ENCODE results near the gene CEP164.

Gene CEP164

DNA sequence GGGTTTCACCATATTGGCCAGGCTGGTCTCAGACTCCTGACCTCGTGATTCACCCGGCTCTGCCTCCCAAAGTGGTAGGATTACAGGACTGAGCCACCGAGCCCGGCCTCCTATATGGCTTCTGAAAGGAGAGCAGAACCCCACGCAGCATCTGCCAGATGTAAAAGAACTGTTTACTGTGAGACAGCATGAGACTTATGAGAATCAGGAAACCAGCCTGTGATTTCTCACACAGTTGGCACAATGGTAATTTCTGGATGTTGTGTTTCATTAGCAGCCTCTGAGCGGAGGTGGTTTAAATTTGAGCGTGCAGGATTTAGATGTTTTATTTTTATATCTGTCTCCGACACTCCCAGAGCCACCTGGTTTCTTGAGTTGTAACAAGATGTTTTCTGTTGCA is 33.8 kb downstream of the CEP164 start:
- Histone ChIP-seq H2AFZ (ENCODE audit: low read depth) (no peak overlapping the region), H4K20me1 (ENCODE audit: insufficient read depth) (no peaks in the 10 kb centered on the region), H3K4me1 (ENCODE audit: low read depth, poor library complexity, severe bottlenecking) (no peaks in the 10 kb centered on the region), H3K4me3 (IDR thresholded peaks at IDR 0.05; ENCODE audit: insufficient read depth, low read depth, low read length) (no peak overlapping the region), H3K36me3 (ENCODE audit: insufficient read depth) (no peaks in the 10 kb centered on the region), H3K9ac (no peak overlapping the region), H3K27me3 (ENCODE audit: insufficient read depth, low read depth) (no peaks in the 10 kb centered on the region), H3K27ac (no peak overlapping the region), H3K4me2 (no peak overlapping the region), H3K79me2 (ENCODE audit: insufficient read depth, low read depth) (no peaks in the 10 kb centered on the region)
- no peak for TF ChIP-seq CTCF (conservative IDR thresholded peaks at IDR 0.05; ENCODE audit: low read depth, low read length)

DNA sequence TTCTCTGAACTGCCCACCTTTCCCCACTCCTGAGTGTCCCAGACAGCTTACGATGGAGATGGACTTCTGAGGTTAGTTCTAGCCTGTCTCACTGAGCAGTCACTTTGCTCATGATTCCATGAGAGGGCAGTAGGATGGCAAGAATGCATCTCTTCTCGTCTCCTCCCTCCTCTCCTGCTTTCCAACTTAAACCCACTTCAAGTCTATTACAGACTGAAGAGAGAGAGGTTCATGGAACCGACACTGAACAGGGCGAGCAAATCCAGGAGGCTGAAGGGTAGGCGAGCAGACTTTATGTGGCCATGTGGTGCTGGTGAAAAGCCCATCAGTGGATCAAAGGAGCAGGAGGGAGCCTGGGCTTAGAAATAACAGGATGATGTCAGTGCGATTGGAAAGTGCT is 38.6 kb downstream of the CEP164 start:
- TF ChIP-seq CTCF (conservative IDR thresholded peaks at IDR 0.05; ENCODE audit: low read depth, low read length) = no peak
- Histone ChIP-seq H3K4me3 (IDR thresholded peaks at IDR 0.05; ENCODE audit: insufficient read depth, low read depth, low read length) (no peak overlapping the region), H3K79me2 (ENCODE audit: insufficient read depth, low read depth) (no peaks in the 10 kb centered on the region), H2AFZ (ENCODE audit: low read depth) (no peak overlapping the region), H3K4me2 (no peak overlapping the region), H3K36me3 (ENCODE audit: insufficient read depth) (no peaks in the 10 kb centered on the region), H3K4me1 (ENCODE audit: low read depth, poor library complexity, severe bottlenecking) (no peaks in the 10 kb centered on the region), H4K20me1 (ENCODE audit: insufficient read depth) (no peaks in the 10 kb centered on the region), H3K27me3 (ENCODE audit: insufficient read depth, low read depth) (no peaks in the 10 kb centered on the region), H3K27ac (no peak overlapping the region), H3K9ac (no peak overlapping the region)

DNA sequence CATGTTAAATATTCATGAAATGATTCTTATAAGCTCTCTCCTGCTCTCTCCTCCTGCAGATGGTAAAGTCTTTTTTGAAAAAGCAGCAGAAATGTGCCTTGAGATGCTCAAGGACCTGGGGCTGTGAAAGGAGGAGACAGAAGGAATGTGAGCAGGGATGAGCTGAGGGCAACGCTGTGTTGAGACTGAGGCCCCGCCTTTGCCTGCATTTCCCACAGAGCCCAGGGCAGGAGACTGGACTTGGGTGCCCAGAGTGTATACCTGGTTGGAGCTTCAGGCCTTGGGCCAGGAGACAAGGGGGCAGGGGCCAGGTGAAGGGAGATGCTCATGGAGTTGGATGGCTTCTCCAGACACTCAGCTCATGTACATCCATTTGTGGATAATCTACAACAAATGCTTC is 39.2 kb downstream of the CEP164 start:
- no peaks in the 10 kb centered on the region for H3K36me3 ChIP-seq (ENCODE audit: insufficient read depth)
- no peak for TF ChIP-seq CTCF (conservative IDR thresholded peaks at IDR 0.05; ENCODE audit: low read depth, low read length)
- H3K27ac ChIP-seq = no peak overlapping the region
- H3K79me2 ChIP-seq (ENCODE audit: insufficient read depth, low read depth) = no peaks in the 10 kb centered on the region
- H2AFZ ChIP-seq (ENCODE audit: low read depth) = no peak overlapping the region
- H3K27me3 ChIP-seq (ENCODE audit: insufficient read depth, low read depth) = no peaks in the 10 kb centered on the region
- H4K20me1 ChIP-seq (ENCODE audit: insufficient read depth) = no peaks in the 10 kb centered on the region
- no peaks in the 10 kb centered on the region for H3K4me1 ChIP-seq (ENCODE audit: low read depth, poor library complexity, severe bottlenecking)
- H3K4me2 ChIP-seq = no peak overlapping the region
- no peak overlapping the region for H3K4me3 ChIP-seq (IDR thresholded peaks at IDR 0.05; ENCODE audit: insufficient read depth, low read depth, low read length)
- H3K9ac ChIP-seq = no peak overlapping the region

- TF ChIP-seq CTCF (conservative IDR thresholded peaks at IDR 0.05; ENCODE audit: low read depth, low read length) = no peak
- Histone ChIP-seq H3K4me3 (IDR thresholded peaks at IDR 0.05; ENCODE audit: insufficient read depth, low read depth, low read length) (no peak overlapping the region), H3K9ac (no peak overlapping the region), H4K20me1 (ENCODE audit: insufficient read depth) (no peaks in the 10 kb centered on the region), H3K27me3 (ENCODE audit: insufficient read depth, low read depth) (no peaks in the 10 kb centered on the region), H3K79me2 (ENCODE audit: insufficient read depth, low read depth) (no peaks in the 10 kb centered on the region), H3K27ac (no peak overlapping the region), H3K36me3 (ENCODE audit: insufficient read depth) (no peaks in the 10 kb centered on the region), H3K4me1 (ENCODE audit: low read depth, poor library complexity, severe bottlenecking) (no peaks in the 10 kb centered on the region), H3K4me2 (no peak overlapping the region), H2AFZ (ENCODE audit: low read depth) (no peak overlapping the region)
Observed at GRCh38 chr11:117369534-117369933, 41.9 kb downstream of the CEP164 start.

GRCh38 chr11:117371453-117371852 is 43.8 kb downstream of the CEP164 start:
- Histone ChIP-seq H3K27ac (no peak overlapping the region), H3K36me3 (ENCODE audit: insufficient read depth) (no peaks in the 10 kb centered on the region), H2AFZ (ENCODE audit: low read depth) (no peak overlapping the region)

More at GRCh38 chr11:117371453-117371852, 43.8 kb downstream of the CEP164 start:
- Histone ChIP-seq H3K79me2 (ENCODE audit: insufficient read depth, low read depth) (no peaks in the 10 kb centered on the region), H3K4me1 (ENCODE audit: low read depth, poor library complexity, severe bottlenecking) (no peaks in the 10 kb centered on the region), H4K20me1 (ENCODE audit: insufficient read depth) (no peaks in the 10 kb centered on the region), H3K4me2 (no peak overlapping the region), H3K9ac (no peak overlapping the region), H3K27me3 (ENCODE audit: insufficient read depth, low read depth) (no peaks in the 10 kb centered on the region), H3K4me3 (IDR thresholded peaks at IDR 0.05; ENCODE audit: insufficient read depth, low read depth, low read length) (no peak overlapping the region)
- TF ChIP-seq CTCF (conservative IDR thresholded peaks at IDR 0.05; ENCODE audit: low read depth, low read length) = no peak

Data from KMS-11 (cell line).